GM12873 (cell line): Measurements from ENCODE around the gene GALNT17.

Experiments used
- CTCF ChIP-seq: IDR thresholded peaks from 2 replicates; pipeline ENCODE4 v1.5.1; 2012; ENCODE audit warnings: low read depth, mild to moderate bottlenecking, moderate library complexity, low read length, control low read depth; ENCODE audit not compliant: insufficient read depth; ENCODE audit errors: missing control alignments

GALNT17 gene

DNA sequence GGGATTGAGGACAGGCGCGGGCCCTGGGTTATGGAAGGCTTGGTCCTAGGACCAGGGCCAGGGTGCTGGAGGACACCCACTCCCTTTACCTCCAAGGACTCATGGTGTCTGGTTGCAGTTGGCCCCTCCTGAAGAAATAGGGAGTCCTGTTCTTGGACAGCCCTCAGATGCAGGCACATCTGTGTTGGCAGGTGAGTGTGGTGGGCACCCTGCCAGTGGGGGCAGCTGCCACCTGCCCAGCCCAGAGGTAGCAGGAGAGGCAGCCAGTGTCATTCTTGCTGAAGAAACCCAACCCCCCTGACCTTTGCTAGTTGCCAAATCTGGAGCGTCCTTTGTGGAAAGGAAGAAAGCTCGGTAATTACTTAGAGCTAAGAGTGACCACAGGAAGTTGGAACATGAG lies 8.3 kb downstream of the GALNT17 start:
- TF ChIP-seq CTCF = no peak

- TF ChIP-seq CTCF = no peak
Observed at GRCh38 chr7:71144963-71145362, 13.0 kb downstream of the GALNT17 start.

- TF ChIP-seq CTCF = no peak
Observed at GRCh38 chr7:71145906-71146901, 14.3 kb downstream of the GALNT17 start.

DNA sequence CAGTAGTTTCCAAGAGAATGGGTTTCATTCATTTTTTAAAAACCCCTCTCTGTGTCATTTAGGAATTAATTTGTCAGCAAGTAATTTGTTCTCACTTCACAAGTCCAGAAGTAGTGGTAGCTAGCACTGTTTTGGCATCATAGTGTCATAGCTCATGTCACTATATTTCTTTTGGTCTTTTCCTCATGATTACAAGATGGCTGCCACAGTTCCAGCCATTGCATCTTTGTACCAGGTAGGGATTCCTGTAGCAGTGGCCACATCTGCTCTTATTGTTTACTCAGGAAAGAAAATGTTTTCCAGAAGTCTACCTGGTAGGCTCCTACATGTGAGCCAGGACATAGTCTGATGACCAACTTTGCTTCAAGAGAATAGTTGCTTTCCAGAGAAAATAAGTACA lies 16.2 kb downstream of the GALNT17 start:
- no peak for TF ChIP-seq CTCF

- no peak for TF ChIP-seq CTCF
Observed at GRCh38 chr7:71155236-71155635, 23.3 kb downstream of the GALNT17 start.

DNA sequence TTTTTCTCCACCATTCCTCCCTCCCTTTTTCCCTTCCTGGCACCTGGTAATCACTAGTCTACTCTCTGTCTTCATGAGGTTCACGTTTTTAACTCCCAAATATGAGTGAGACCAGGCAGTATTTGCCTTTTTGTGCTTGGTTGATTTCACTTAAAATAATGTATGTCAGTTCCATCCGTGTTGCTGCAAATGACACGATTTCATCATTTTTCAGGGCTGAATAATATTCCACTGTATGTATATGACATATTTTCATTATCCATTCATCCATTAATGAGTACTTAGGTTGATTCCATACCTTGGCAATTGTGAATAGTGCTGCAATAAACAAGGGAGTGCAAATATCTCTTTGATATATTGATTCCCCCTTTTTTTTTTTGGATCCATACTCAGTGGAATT lies 25.8 kb downstream of the GALNT17 start:
- no peak for TF ChIP-seq CTCF

DNA sequence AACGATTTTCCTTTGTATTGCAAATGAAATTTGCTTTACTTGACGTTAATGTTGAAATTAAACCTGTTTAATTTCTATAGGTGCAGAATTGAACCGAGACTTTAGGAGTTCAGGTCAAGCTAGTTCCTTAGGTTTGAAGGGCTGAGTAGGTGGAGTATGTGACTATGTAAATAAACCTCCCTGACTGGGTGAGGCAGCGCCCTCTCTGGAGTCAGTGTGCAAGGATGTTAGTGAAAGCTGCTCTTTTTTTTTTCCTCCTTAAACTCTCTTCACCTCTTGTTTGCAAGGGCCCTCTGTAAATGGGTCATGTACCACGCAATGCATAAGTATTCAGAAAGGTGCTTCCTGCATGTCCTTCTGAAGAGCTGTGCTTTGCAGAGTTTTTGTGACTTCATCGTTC lies 33.8 kb downstream of the GALNT17 start:
- TF ChIP-seq CTCF = no peak
